HCT116 (cell line): ENCODE data around the gene GABBR2. TPM values are rescaled to one million over a fixed set of nuclear protein-coding genes. Genes with fewer than 3 reads are reported as not detected.

Experiments
- ATAC-seq: fragments of 200-7000 bp; cut with Tn5 transposase; 2 replicates; pipeline ENCODE4 v1.9.1; 2020; ENCODE audit warnings: mild to moderate bottlenecking, moderate library complexity
- BruUV-seq: library from RNA; stranded (reverse); fragments of 400-500 nt; replicated peaks from 2 replicates; lab custom pipeline; 2021; lab: Mats Ljungman, UMichigan
- CTCF ChIA-PET: fragments of 300-600 bp; sonication (Branson Sonifier 250); formaldehyde crosslinking; loops from one replicate; lab custom pipeline; 2021; ENCODE audit warnings: antibody characterized with exemption; lab: Charles Lee
- POLR2A ChIA-PET: fragments of 300-600, 350-600 bp; sonication (Branson Sonifier 250); formaldehyde crosslinking; loops from one replicate; lab custom pipeline; 2021; ENCODE audit warnings: antibody characterized with exemption; lab: Charles Lee
- RAD21 ChIA-PET, 2 experiments: fragments of 300-600 bp; sonication (Branson Sonifier 250); formaldehyde crosslinking; loops; one replicate each; lab custom pipeline; 2023; ENCODE audit warnings: low total read pairs in 2 of 2; ENCODE audit not compliant: uncharacterized antibody in 2 of 2, unreplicated experiment in 2 of 2, low non-redundant PET in 1 of 2; lab: Charles Lee
- DNase-seq: peaks from one replicate; pipeline ENCODE4 v3.0.0-alpha.2; 2010; ENCODE audit warnings: low read depth, low spot score
- H2AFZ ChIP-seq: fragments of 200-600 bp; shearing (Covaris generic), sonication (generic); 2 replicates; pipeline ENCODE4 v1.6.1; 2017; ENCODE audit warnings: low read depth, mixed run types, mixed read lengths, antibody characterized with exemption, low read length; ENCODE audit not compliant: poor library complexity, severe bottlenecking
- H3K27ac ChIP-seq: 2 replicates; pipeline ENCODE4 v1.5.1; 2012; ENCODE audit warnings: low read depth, low read length
- H3K27me3 ChIP-seq: fragments of 200-600 bp; sonication (generic); 2 replicates; pipeline ENCODE4 v1.6.1; 2016; ENCODE audit warnings: mixed run types, low read length, mixed read lengths; ENCODE audit not compliant: insufficient read depth
- H3K36me3 ChIP-seq, 2 experiments: fragments of 200-500 bp in 1 of 2; fragments of 200-600 bp in 1 of 2; sonication (Bioruptor generic) in 1 of 2; sonication (generic) in 1 of 2; 2 replicates each; pipeline versions ENCODE4 v1.5.1 to v1.6.1; 2014 to 2016; ENCODE audit warnings: low read length in 2 of 2, inconsistent platforms in 1 of 2, mixed read lengths in 1 of 2, mixed run types in 1 of 2; ENCODE audit not compliant: insufficient read depth in 2 of 2, control insufficient read depth in 1 of 2
- H3K4me1 ChIP-seq, 2 experiments: fragments of 200-600 bp in 1 of 2; sonication (generic) in 1 of 2; 2 replicates each; pipeline versions ENCODE4 v1.5.1 to v1.6.1; 2012 to 2017; ENCODE audit warnings: low read length in 2 of 2, inconsistent platforms in 1 of 2, mild to moderate bottlenecking in 1 of 2, mixed read lengths in 1 of 2, mixed run types in 1 of 2, moderate library complexity in 1 of 2; ENCODE audit not compliant: insufficient read depth in 2 of 2, control insufficient read depth in 1 of 2
- H3K4me2 ChIP-seq: fragments of 200-600 bp; sonication (generic); 2 replicates; pipeline ENCODE4 v1.6.1; 2017; ENCODE audit warnings: mixed run types, low read length, mixed read lengths
- H3K4me3 ChIP-seq, 2 experiments: fragments of 200-600 bp in 1 of 2; sonication (generic) in 1 of 2; replicated peaks in 1 of 2; 2 replicates each; pipeline ENCODE4 v1.5.1; 2011 to 2016; ENCODE audit warnings: low read length in 2 of 2, control low read depth in 1 of 2, low read depth in 1 of 2, mild to moderate bottlenecking in 1 of 2, mixed read lengths in 1 of 2, mixed run types in 1 of 2
- H3K79me2 ChIP-seq: fragments of 200-600 bp; sonication (generic); 2 replicates; pipeline ENCODE4 v1.6.1; 2017; ENCODE audit warnings: mild to moderate bottlenecking, mixed run types, low read length, moderate library complexity, mixed read lengths; ENCODE audit not compliant: insufficient read depth
- H3K9ac ChIP-seq: fragments of 200-600 bp; sonication (generic); 2 replicates; pipeline ENCODE4 v1.6.1; 2016; ENCODE audit warnings: low read length, mixed read lengths
- H3K9me2 ChIP-seq: fragments of 200-600 bp; sonication (generic), shearing (Covaris generic); 2 replicates; pipeline ENCODE4 v1.6.1; 2017; ENCODE audit warnings: mixed run types, mild to moderate bottlenecking, moderate library complexity; ENCODE audit not compliant: insufficient read depth
- H3K9me3 ChIP-seq, 2 experiments: fragments of 200-500 bp in 1 of 2; fragments of 200-600 bp in 1 of 2; sonication (Bioruptor generic) in 1 of 2; sonication (generic) in 1 of 2; 2 replicates each; pipeline ENCODE4 v1.6.1; 2014 to 2017; ENCODE audit warnings: low read length in 2 of 2, mixed read lengths in 2 of 2, inconsistent platforms in 1 of 2, low read depth in 1 of 2, mild to moderate bottlenecking in 1 of 2, mixed run types in 1 of 2, moderate library complexity in 1 of 2; ENCODE audit not compliant: control insufficient read depth in 1 of 2, insufficient read depth in 1 of 2
- H4K20me1 ChIP-seq: fragments of 200-600 bp; sonication (generic), shearing (Covaris generic); 2 replicates; pipeline ENCODE4 v1.6.1; 2017; ENCODE audit warnings: mixed run types, mild to moderate bottlenecking, moderate library complexity; ENCODE audit not compliant: insufficient read depth
- CTCF ChIP-seq, 3 experiments: fragments of 200-600 bp in 1 of 3; sonication (generic) in 1 of 3; IDR thresholded peaks in 2 of 3; conservative IDR thresholded peaks in 1 of 3; 2 replicates each; pipeline ENCODE4 v1.5.1; 2012 to 2017; ENCODE audit warnings: low read depth in 2 of 3, low read length in 2 of 3, antibody characterized with exemption in 1 of 3, borderline replicate concordance in 1 of 3, control low read depth in 1 of 3, mild to moderate bottlenecking in 1 of 3, mixed read lengths in 1 of 3, mixed run types in 1 of 3, moderate library complexity in 1 of 3; ENCODE audit not compliant: insufficient read depth in 1 of 3
- ELF1 ChIP-seq: IDR thresholded peaks from 2 replicates; pipeline ENCODE4 v1.6.1; 2012; ENCODE audit warnings: low read depth, borderline replicate concordance
- EZH2phosphoT487 ChIP-seq: fragments of 200-600 bp; IDR thresholded peaks from 2 replicates; pipeline ENCODE4 v1.6.1; 2018; ENCODE audit warnings: antibody characterized with exemption, borderline replicate concordance
- POLR2A ChIP-seq: IDR thresholded peaks from 2 replicates; pipeline ENCODE4 v1.7.0; 2011; ENCODE audit warnings: borderline replicate concordance; ENCODE audit not compliant: insufficient read depth, insufficient read length; ENCODE audit errors: extremely low read depth
- REST ChIP-seq: IDR thresholded peaks from 2 replicates; pipeline ENCODE4 v1.6.1; 2012; ENCODE audit warnings: low read depth
- ZNF274 ChIP-seq: fragments of 200-500 bp; sonication (Bioruptor generic); IDR thresholded peaks from 2 replicates; pipeline ENCODE4 v1.6.1; 2014; ENCODE audit warnings: mild to moderate bottlenecking, low read depth, low read length, inconsistent platforms
- intact Hi-C: fragments of 100-400 bp; cut with micrococcal nuclease; formaldehyde crosslinking; loops from 2 replicates; pipeline ENCODE4 v1.10.0; 2022
- total RNA-seq: library from RNA; stranded (reverse); gene quantifications from one replicate; pipeline ENCODE4 v1.2.1, GENCODE V29; 2021; ENCODE audit not compliant: unreplicated experiment

Gene GABBR2
- total RNA-seq, 1 experiment from 2014 or later = 0.15 TPM

- Histone ChIP-seq H3K36me3 (no peaks in the 10 kb centered on the region), H4K20me1 (no peaks in the 10 kb centered on the region), H2AFZ (no peak overlapping the region), H3K9me3 (no peaks in the 10 kb centered on the region), H3K79me2 (no peaks in the 10 kb centered on the region), H3K27me3 (no peaks in the 10 kb centered on the region), H3K4me1 (0 out of 4 replicates have a peak, but pooled peaks cover 0 to 3% of the 10 kb centered on the region in 2 experiments), H3K27ac (no peak overlapping the region), H3K4me2 (no peak overlapping the region), H3K9me2 (no peaks in the 10 kb centered on the region), H3K4me3 (no peak overlapping the region), H3K9ac (no peak overlapping the region)
- DNase-seq = no peak
- ChIA-PET CTCF (no interaction called here), POLR2A (no interaction called here), RAD21 (no interaction called here)
- no peak for ATAC-seq
- no TSS peak for BruUV-seq
- TF ChIP-seq ZNF274 (no peak), CTCF (IDR thresholded peaks at IDR 0.05 in 2 of 3, conservative IDR thresholded peaks at IDR 0.05 in 1 of 3; ENCODE audit: borderline replicate concordance in 1 of 3, insufficient read depth in 1 of 3, low read depth in 2 of 3, low read length in 2 of 3) (no peak), EZH2phosphoT487 (no peak), POLR2A (no peak), ELF1 (no peak)
- intact Hi-C loops = no loop called here
Observed at GRCh38 chr9:98419260-98419603, 289.5 kb downstream of the GABBR2 start.

GRCh38 chr9:98418578-98419259, 290.0 kb downstream of the GABBR2 start:
- Histone ChIP-seq H3K9me2 (no peaks in the 10 kb centered on the region), H3K27me3 (no peaks in the 10 kb centered on the region), H3K9ac (no peak overlapping the region), H3K79me2 (no peaks in the 10 kb centered on the region), H3K27ac (no peak overlapping the region), H3K36me3 (no peaks in the 10 kb centered on the region), H3K4me3 (no peak overlapping the region), H3K4me1 (0 out of 4 replicates have a peak, but pooled peaks cover 0 to 3% of the 10 kb centered on the region in 2 experiments), H3K9me3 (no peaks in the 10 kb centered on the region), H3K4me2 (no peak overlapping the region), H4K20me1 (no peaks in the 10 kb centered on the region), H2AFZ (no peak overlapping the region)
- no peak for TF ChIP-seq REST
- ChIA-PET POLR2A (no interaction called here), RAD21 (no interaction called here), CTCF (no interaction called here)
- BruUV-seq = no TSS peak
- intact Hi-C loops = no loop called here
- ATAC-seq (no peak), DNase-seq (no peak)
